ENCODE measurements around the gene JMJD1C.

DNA sequence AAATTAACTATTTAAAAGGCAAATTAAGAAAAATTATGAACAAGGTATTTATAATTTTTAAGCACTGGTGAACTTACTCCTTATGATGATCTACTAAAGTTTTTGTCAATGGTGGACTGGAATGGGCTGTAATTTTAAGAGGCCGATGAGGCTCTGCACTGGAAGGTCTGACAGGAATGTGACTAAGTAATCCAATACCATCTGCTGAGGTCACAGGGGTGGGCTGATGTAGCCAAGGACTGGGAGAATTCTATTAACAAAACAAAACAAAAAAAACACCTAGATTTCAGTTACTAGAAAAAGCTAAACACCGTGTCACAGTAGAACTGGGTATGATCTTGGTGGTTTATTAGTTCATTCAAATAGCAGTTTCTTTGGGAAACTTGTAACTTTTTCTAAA is 256.8 kb downstream of the JMJD1C start:
- no peak for TF ChIP-seq EZH2 (IDR thresholded peaks at IDR 0.05; ENCODE audit: low read length, unreplicated experiment)
- TF ChIP-seq, protein P1, sequence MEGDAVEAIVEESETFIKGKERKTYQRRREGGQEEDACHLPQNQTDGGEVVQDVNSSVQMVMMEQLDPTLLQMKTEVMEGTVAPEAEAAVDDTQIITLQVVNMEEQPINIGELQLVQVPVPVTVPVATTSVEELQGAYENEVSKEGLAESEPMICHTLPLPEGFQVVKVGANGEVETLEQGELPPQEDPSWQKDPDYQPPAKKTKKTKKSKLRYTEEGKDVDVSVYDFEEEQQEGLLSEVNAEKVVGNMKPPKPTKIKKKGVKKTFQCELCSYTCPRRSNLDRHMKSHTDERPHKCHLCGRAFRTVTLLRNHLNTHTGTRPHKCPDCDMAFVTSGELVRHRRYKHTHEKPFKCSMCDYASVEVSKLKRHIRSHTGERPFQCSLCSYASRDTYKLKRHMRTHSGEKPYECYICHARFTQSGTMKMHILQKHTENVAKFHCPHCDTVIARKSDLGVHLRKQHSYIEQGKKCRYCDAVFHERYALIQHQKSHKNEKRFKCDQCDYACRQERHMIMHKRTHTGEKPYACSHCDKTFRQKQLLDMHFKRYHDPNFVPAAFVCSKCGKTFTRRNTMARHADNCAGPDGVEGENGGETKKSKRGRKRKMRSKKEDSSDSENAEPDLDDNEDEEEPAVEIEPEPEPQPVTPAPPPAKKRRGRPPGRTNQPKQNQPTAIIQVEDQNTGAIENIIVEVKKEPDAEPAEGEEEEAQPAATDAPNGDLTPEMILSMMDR (conservative IDR thresholded peaks at IDR 0.05; ENCODE audit: low read depth, low read length): no peak

Data from PC-3 (cell line).